PC-9 (cell line): ENCODE measurements around the gene MTHFD1L. TPM values are rescaled to one million over a fixed set of nuclear protein-coding genes. Genes with fewer than 3 reads are reported as not detected.

ENCODE experiments used
- BruUV-seq: library from RNA; stranded (reverse); fragments of 400-500 nt; replicated peaks from 2 replicates; lab custom pipeline; 2021; lab: Mats Ljungman, UMichigan
- CTCF ChIA-PET: fragments of 300-600 bp; sonication (Branson Sonifier 250); formaldehyde crosslinking; loops from one replicate; lab custom pipeline; 2022; ENCODE audit warnings: antibody characterized with exemption; lab: Charles Lee
- POLR2A ChIA-PET: fragments of 300-600 bp; sonication (Branson Sonifier 250); formaldehyde crosslinking; loops from one replicate; lab custom pipeline; 2022; ENCODE audit warnings: antibody characterized with exemption; ENCODE audit not compliant: unreplicated experiment; lab: Charles Lee
- DNase-seq, 2 experiments: peaks; one replicate each; pipeline versions ENCODE4 v3.0.0 to v3.0.0-alpha.2; 2015 to 2022; ENCODE audit warnings: mixed read lengths in 1 of 2
- H2AFZ ChIP-seq: fragments of 200-600 bp; sonication (generic); 2 replicates; pipeline ENCODE4 v1.8.1; 2017; ENCODE audit warnings: antibody characterized with exemption
- H3F3A ChIP-seq: fragments of 200-600 bp; sonication (generic); 2 replicates; pipeline ENCODE4 v1.8.1; 2017; ENCODE audit warnings: antibody characterized with exemption, mild to moderate bottlenecking, low read depth; ENCODE audit not compliant: insufficient read depth
- H3K27ac ChIP-seq: fragments of 200-600 bp; sonication (generic); 2 replicates; pipeline ENCODE4 v1.6.1; 2016; ENCODE audit warnings: mixed run types
- H3K27me3 ChIP-seq: fragments of 200-600 bp; sonication (generic); 2 replicates; pipeline ENCODE4 v1.6.1; 2016; ENCODE audit warnings: low read depth, mixed run types; ENCODE audit not compliant: insufficient read depth
- H3K36me3 ChIP-seq: fragments of 200-600 bp; sonication (generic); 2 replicates; pipeline ENCODE4 v1.6.1; 2016; ENCODE audit warnings: low read depth, mixed run types
- H3K4me1 ChIP-seq: fragments of 200-600 bp; sonication (generic); replicated peaks from 2 replicates; pipeline ENCODE4 v1.6.1; 2016; ENCODE audit warnings: mixed run types; ENCODE audit not compliant: insufficient read depth
- H3K4me2 ChIP-seq: fragments of 200-600 bp; sonication (generic); 2 replicates; pipeline ENCODE4 v1.6.1; 2017; ENCODE audit warnings: mixed run types
- H3K4me3 ChIP-seq: fragments of 200-600 bp; sonication (generic); 2 replicates; pipeline ENCODE4 v1.6.1; 2016; ENCODE audit warnings: mixed run types
- H3K79me2 ChIP-seq: fragments of 200-600 bp; sonication (generic); 2 replicates; pipeline ENCODE4 v1.6.1; 2017; ENCODE audit warnings: low read depth, mixed run types
- H3K9me2 ChIP-seq: fragments of 200-600 bp; sonication (generic); 2 replicates; pipeline ENCODE4 v1.8.1; 2017; ENCODE audit warnings: mild to moderate bottlenecking; ENCODE audit not compliant: insufficient read depth
- H3K9me3 ChIP-seq: fragments of 200-600 bp; sonication (generic); 2 replicates; pipeline ENCODE4 v1.8.1; 2016; ENCODE audit warnings: low read depth; ENCODE audit not compliant: insufficient read depth
- H4K20me1 ChIP-seq: fragments of 200-600 bp; sonication (generic); 2 replicates; pipeline ENCODE4 v1.8.1; 2017; ENCODE audit not compliant: insufficient read depth
- EZH2 ChIP-seq: fragments of 200-600 bp; sonication (generic); IDR thresholded peaks from 2 replicates; pipeline ENCODE4 v1.8.0; 2017; ENCODE audit warnings: antibody characterized with exemption, low read depth
- intact Hi-C: fragments of 100-400 bp; cut with micrococcal nuclease; formaldehyde crosslinking; loops from one replicate; pipeline ENCODE4 v1.10.0; 2022; ENCODE audit not compliant: unreplicated experiment
- total RNA-seq: library from RNA; stranded (reverse); gene quantifications from 2 replicates; pipeline ENCODE4 v1.2.3, GENCODE V29; 2021
- TF ChIP-seq, protein P1 (sequence below): fragments of 200-600 bp; sonication (generic); conservative IDR thresholded peaks from 2 replicates; pipeline ENCODE4 v1.6.1; 2017; ENCODE audit warnings: mixed run types, antibody characterized with exemption, mild to moderate bottlenecking, moderate library complexity

The MTHFD1L gene
- total RNA-seq, 1 experiment from 2014 or later: 53.3 TPM

DNA sequence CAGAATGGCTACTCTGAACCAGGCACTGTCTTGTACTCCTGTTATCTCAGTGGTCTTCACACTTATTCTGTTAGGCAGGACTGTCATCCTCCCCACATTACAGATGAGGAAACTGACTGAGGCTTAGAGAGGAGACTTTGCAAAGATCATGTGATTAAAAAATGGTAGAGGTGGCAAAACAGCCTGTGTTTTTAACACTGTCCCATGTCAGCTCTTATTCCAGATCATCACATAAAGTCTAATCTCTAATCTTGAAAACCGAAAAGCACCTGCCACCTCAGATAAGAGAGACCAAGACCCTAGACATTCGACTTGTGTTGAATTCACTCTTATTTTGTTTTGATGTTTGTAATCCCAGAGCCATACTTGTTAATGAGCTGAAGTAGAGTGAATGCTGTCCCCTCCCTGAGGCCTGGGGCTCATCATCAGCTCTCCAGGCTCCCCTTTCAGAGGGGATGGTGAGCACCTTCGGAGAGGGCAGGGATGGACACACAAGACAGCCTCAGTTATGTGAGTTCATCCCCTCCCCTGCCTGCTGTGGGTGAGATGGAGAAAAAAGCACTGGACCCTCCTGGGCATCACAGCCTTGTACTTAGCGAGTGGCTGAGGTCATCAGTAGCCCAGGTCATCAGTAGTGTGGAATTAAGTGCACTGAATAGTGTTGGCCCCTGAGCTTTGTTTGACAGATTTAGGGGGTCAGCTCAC is 30.6 kb downstream of the MTHFD1L start:
- intact Hi-C loops: no loop called here
- CTCF ChIA-PET: interaction anchor here (0.6 to 0.8 kb wide), 2 partner anchors 546 to 1461 kb away, joined by 3 to 4 read pairs; no protein-coding TSS in a partner anchor
- Histone ChIP-seq H2AFZ (no peak overlapping the region), H3K9me2 (no peaks in the 10 kb centered on the region), H4K20me1 (peaks cover 11% of the 10 kb centered on the region; the same call in 1 of the 2 replicates), H3K4me1 (peaks cover 23% of the 10 kb centered on the region), H3F3A (peaks cover 26% of the 10 kb centered on the region; the same call in 1 of the 2 replicates), H3K79me2 (peaks cover 10% of the 10 kb centered on the region), H3K4me3 (no peak overlapping the region), H3K4me2 (peak overlapping the region; percentile 59; the same call in 1 of the 2 replicates), H3K27me3 (no peaks in the 10 kb centered on the region), H3K9me3 (no peaks in the 10 kb centered on the region), H3K36me3 (peaks cover 27% of the 10 kb centered on the region; the same call in 1 of the 2 replicates), H3K27ac (peak overlapping the region; percentile 74; the same call in 1 of the 2 replicates)
- POLR2A ChIA-PET: no interaction called here
- no peak for TF ChIP-seq EZH2
- TF ChIP-seq, protein P1, sequence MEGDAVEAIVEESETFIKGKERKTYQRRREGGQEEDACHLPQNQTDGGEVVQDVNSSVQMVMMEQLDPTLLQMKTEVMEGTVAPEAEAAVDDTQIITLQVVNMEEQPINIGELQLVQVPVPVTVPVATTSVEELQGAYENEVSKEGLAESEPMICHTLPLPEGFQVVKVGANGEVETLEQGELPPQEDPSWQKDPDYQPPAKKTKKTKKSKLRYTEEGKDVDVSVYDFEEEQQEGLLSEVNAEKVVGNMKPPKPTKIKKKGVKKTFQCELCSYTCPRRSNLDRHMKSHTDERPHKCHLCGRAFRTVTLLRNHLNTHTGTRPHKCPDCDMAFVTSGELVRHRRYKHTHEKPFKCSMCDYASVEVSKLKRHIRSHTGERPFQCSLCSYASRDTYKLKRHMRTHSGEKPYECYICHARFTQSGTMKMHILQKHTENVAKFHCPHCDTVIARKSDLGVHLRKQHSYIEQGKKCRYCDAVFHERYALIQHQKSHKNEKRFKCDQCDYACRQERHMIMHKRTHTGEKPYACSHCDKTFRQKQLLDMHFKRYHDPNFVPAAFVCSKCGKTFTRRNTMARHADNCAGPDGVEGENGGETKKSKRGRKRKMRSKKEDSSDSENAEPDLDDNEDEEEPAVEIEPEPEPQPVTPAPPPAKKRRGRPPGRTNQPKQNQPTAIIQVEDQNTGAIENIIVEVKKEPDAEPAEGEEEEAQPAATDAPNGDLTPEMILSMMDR: no peak
- DNase-seq: no peak
- no TSS peak for BruUV-seq

- Histone ChIP-seq H3K4me3 (no peak overlapping the region), H3K27ac (no peak overlapping the region), H3K36me3 (peaks cover 27% of the 10 kb centered on the region; the same call in 1 of the 2 replicates), H3K4me1 (peaks cover 23% of the 10 kb centered on the region), H4K20me1 (peaks cover 11% of the 10 kb centered on the region; the same call in 1 of the 2 replicates), H3F3A (peaks cover 23% of the 10 kb centered on the region; the same call in 1 of the 2 replicates), H3K4me2 (no peak overlapping the region), H3K9me3 (no peaks in the 10 kb centered on the region), H3K9me2 (no peaks in the 10 kb centered on the region), H2AFZ (no peak overlapping the region), H3K79me2 (peaks cover 10% of the 10 kb centered on the region), H3K27me3 (no peaks in the 10 kb centered on the region)
- BruUV-seq: no TSS peak
- CTCF ChIA-PET: interaction anchor here (0.6 kb wide), 1 partner anchor 244 kb away, joined by 4 read pairs; no protein-coding TSS in a partner anchor
- DNase-seq: no peak
- POLR2A ChIA-PET: no interaction called here
- intact Hi-C loops: no loop called here
- TF ChIP-seq, protein P1: no peak
- TF ChIP-seq EZH2: no peak
Measured at GRCh38 chr6:150897400-150897943, 32.0 kb downstream of the MTHFD1L start.

DNA sequence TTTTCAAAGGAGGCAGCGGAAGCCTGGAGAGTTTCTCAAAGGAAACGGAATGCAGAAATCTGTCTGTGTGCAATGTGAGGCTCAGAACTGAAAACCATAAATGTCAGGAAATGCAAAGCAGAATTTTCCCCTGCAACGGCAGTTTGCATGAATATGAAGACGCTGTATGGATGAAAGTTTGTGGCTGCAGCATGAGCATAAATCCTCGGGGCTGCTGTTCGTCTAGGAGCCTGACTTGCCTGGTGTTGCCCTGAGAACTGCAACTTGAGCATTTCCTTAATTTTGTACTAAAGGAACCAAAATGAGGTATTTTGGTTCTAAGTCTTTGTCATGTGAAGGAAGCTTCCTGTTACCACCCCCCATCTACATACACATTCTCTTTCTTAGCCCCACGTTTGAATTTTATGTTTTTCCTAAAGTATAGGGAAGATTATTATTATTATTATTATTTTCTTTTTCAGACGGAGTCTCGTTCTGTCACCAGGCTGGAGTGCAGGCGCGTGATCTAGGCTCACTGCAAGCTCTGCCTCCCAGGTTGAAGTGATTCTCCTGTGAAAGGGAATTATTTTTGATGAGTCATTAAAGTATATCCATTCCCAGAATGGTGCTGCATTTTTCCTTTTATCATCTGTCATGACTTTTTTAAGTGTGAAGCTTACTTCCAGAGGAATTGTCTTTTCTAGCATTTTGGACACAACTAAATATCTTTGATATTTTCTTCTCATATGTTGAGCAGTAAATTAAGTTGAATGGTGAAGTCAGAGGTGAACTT is 33.1 kb downstream of the MTHFD1L start:
- no peaks in the 10 kb centered on the region for H3K27me3 ChIP-seq
- no peaks in the 10 kb centered on the region for H3K9me2 ChIP-seq
- H3K27ac ChIP-seq: no peak overlapping the region
- peaks cover 23% of the 10 kb centered on the region; the same call in 1 of the 2 replicates for H3K36me3 ChIP-seq
- H2AFZ ChIP-seq: no peak overlapping the region
- no TSS peak for BruUV-seq
- ChIA-PET POLR2A (no interaction called here), CTCF (no interaction called here)
- H3K4me3 ChIP-seq: no peak overlapping the region
- TF ChIP-seq, protein P1: no peak
- TF ChIP-seq EZH2: no peak
- H3K4me2 ChIP-seq: no peak overlapping the region
- H3K79me2 ChIP-seq: peaks cover 10% of the 10 kb centered on the region
- intact Hi-C loops: no loop called here
- no peaks in the 10 kb centered on the region for H3K9me3 ChIP-seq
- peaks cover 23% of the 10 kb centered on the region for H3K4me1 ChIP-seq
- DNase-seq: no peak
- H3F3A ChIP-seq: peaks cover 23% of the 10 kb centered on the region; the same call in 1 of the 2 replicates
- peaks cover 11% of the 10 kb centered on the region; the same call in 1 of the 2 replicates for H4K20me1 ChIP-seq
